Urinary bladder (tissue), 4 donors: ENCODE data around the gene P2RY6. TPM values are rescaled to one million over a fixed set of nuclear protein-coding genes. Genes with fewer than 3 reads are reported as not detected.
A peak's percentile ranks its signal among the peaks of the same experiment; 100 is the strongest.

Experiments
- DNase-seq: peaks from one replicate; pipeline ENCODE4 v3.0.0-alpha.2; 2015; ENCODE audit errors: extremely low spot score
- H3K27ac ChIP-seq: one replicate; pipeline ENCODE4 v1.5.1; 2013; ENCODE audit warnings: low read depth, mild to moderate bottlenecking, moderate library complexity
- H3K36me3 ChIP-seq: one replicate; pipeline ENCODE4 v1.6.1; 2013; ENCODE audit warnings: mild to moderate bottlenecking, moderate library complexity; ENCODE audit not compliant: insufficient read depth
- H3K4me1 ChIP-seq: one replicate; pipeline ENCODE4 v1.6.1; 2013; ENCODE audit warnings: mild to moderate bottlenecking, moderate library complexity; ENCODE audit not compliant: insufficient read depth
- H3K4me3 ChIP-seq: one replicate; pipeline ENCODE4 v1.5.1; 2013; ENCODE audit warnings: low read depth, low read length
- WGBS: extraction: QIAGEN DNeasy Blood & Tissue Kit; methylation state at CpG from one replicate; pipeline ENCODE4 v1.1.7; 2013; 5-methylcytosine and 5-hydroxymethylcytosine counted together
- polyA plus RNA-seq: library from polyadenylated mRNA; stranded (reverse); fragments of 200-250 nt; gene quantifications from one replicate; pipeline ENCODE4 v1.2.3, GENCODE V29; 2013
- total RNA-seq: library from RNA; depleted of rRNA; stranded (reverse); fragments of >200 nt; gene quantifications from one replicate; pipeline ENCODE4 v1.2.3, GENCODE V29; 2014
- donor health status: healthy with polysubstance abuse.
- donor health status: healthy.

Gene P2RY6
- total and polyA plus RNA-seq, 2 donors = 0.90 to 2.6 TPM

GRCh38 chr11:73335204-73335923 is 63.2 kb downstream of the P2RY6 start:
- DNase-seq = peak; percentile 88
- H3K36me3 ChIP-seq = no peaks in the 10 kb centered on the region
- no peaks in the 10 kb centered on the region for H3K4me1 ChIP-seq
- no peak overlapping the region for H3K27ac ChIP-seq
- 8% methylated on average over 4 of the region's 4 CpGs for WGBS
- H3K4me3 ChIP-seq = no peak overlapping the region

- Histone ChIP-seq H3K27ac (no peak overlapping the region), H3K4me1 (no peaks in the 10 kb centered on the region)
- 87% methylated on average over 2 of the region's 2 CpGs for WGBS
Measured at GRCh38 chr11:73337846-73338245, 65.7 kb downstream of the P2RY6 start.

GRCh38 chr11:73338279-73338678 is 66.1 kb downstream of the P2RY6 start:
- no peak overlapping the region for H3K4me3 ChIP-seq
- H3K36me3 ChIP-seq = no peaks in the 10 kb centered on the region
- H3K4me1 ChIP-seq = no peaks in the 10 kb centered on the region
- no peak for DNase-seq
- H3K27ac ChIP-seq = no peak overlapping the region
- WGBS = 68% methylated on average over 4 of the region's 4 CpGs

More at GRCh38 chr11:73337846-73338245, 65.7 kb downstream of the P2RY6 start:
- Histone ChIP-seq H3K36me3 (no peaks in the 10 kb centered on the region), H3K4me3 (no peak overlapping the region)
- DNase-seq = no peak

GRCh38 chr11:73340164-73340563 is 68.0 kb downstream of the P2RY6 start:
- no peak for DNase-seq
- Histone ChIP-seq H3K4me1 (no peaks in the 10 kb centered on the region), H3K36me3 (no peaks in the 10 kb centered on the region), H3K4me3 (no peak overlapping the region), H3K27ac (no peak overlapping the region)
- WGBS = 61% methylated on average over 3 of the region's 3 CpGs

GRCh38 chr11:73342633-73343032 is 70.5 kb downstream of the P2RY6 start:
- Histone ChIP-seq H3K27ac (no peak overlapping the region), H3K4me3 (peak overlapping the region; percentile 29), H3K36me3 (no peaks in the 10 kb centered on the region), H3K4me1 (no peaks in the 10 kb centered on the region)
- 12% methylated on average over 54 of the region's 54 CpGs for WGBS
- DNase-seq = no peak

DNA sequence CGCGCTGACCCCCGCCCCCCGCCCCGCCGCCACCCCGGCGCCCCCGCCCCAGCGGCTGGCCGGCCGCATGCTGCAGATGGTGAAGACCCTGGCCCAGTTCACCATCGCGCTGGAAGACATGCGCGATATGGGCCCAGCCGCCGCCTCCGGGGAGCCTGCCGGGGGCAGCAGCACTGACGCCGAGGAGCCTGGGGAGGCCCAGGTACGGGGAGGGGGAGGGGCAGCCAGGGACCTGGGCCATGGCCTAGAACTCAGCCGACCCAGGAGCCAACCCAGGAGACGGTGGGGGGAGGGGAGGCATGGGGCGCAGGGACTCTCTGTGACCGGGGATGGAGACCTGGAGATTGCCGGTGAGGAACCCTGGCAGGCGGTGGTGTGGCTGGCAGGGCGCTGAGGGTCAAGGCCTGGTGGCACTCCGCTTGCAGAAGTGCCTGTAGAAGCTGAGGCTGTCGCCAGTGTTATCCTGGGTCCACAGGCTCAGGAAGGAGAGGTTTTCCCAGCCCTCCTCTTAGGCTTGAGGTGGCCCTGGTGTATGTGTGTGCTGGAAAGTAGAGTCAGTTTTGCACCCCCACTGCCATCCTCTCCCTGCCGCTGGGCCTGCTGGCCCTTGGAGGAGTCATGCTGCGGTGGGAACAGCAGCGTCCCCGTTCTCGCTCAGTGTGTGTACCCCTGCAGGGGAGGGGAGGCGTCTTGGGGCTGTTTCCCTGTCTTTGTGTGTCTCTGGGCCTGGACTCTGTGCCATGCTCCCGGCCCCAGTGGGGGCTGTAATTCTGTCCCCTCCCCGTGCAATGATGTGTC is 71.1 kb downstream of the P2RY6 start:
- 40% methylated on average over 40 of the region's 40 CpGs for WGBS
- H3K4me1 ChIP-seq = no peaks in the 10 kb centered on the region
- no peak overlapping the region for H3K27ac ChIP-seq
- no peak for DNase-seq
- H3K4me3 ChIP-seq = peak overlapping the region; percentile 29
- H3K36me3 ChIP-seq = no peaks in the 10 kb centered on the region

DNA sequence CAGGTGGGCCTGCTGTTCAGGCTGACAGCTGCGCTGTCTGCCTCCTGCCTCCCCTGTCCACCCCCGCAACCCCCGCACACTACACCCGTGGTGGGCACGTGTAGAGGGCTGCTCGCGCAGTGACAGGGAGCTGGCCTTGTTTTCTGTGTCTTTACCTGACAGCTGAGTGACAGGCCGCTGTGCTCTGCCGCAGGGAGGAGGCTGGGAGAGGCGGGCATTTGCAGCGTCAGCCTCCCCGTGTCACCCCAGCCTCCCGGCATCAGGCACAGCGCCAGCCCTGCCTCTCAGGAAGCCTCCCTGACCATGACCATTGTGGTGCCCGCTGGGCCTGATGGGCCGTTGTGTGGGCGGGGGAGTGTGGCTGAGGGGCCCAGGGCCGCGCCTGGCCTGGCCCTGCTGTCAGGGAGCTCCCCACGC is 72.1 kb downstream of the P2RY6 start:
- Histone ChIP-seq H3K36me3 (no peaks in the 10 kb centered on the region), H3K4me1 (no peaks in the 10 kb centered on the region), H3K27ac (no peak overlapping the region), H3K4me3 (no peak overlapping the region)
- DNase-seq = no peak
- 64% methylated on average over 20 of the region's 20 CpGs for WGBS

DNA sequence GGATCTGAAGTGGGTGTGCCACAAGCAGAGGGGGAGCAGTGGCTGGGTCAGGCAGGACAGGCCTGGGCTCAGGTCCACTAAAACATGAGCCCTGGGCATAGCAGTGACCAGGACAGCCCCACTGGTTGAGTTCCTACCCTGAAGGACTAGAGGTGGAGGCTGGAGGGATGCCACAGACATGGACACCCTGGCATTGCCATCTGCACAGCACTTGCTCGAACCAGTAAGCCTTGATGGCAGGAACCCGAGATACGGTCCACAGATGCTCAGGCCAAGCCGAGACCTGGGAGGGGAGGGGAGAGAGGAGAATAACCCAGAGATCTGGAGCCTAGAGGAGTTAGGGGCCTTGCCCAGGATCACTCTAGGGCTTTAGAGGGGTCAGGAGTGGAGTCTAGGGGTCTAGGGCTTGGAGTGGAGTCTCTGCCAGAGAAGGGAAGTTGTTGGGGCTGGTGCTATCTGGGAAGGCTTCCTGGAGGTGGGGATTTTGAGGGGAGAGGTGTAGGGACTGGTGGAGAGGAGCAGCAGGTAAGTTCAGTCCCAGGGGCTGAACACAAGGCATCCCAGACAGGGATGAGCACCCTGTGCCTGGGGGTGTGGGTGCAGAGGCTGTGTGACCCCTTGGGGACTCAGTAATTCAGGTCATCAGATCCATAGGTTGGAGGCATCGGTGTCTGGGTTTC is 73.5 kb downstream of the P2RY6 start:
- no peak overlapping the region for H3K4me3 ChIP-seq
- no peaks in the 10 kb centered on the region for H3K4me1 ChIP-seq
- 89% methylated on average over 5 of the region's 5 CpGs for WGBS
- no peaks in the 10 kb centered on the region for H3K36me3 ChIP-seq
- no peak overlapping the region for H3K27ac ChIP-seq
- no peak for DNase-seq

GRCh38 chr11:73346186-73346935 is 74.2 kb downstream of the P2RY6 start:
- WGBS = 80% methylated on average over 10 of the region's 10 CpGs
- DNase-seq = no peak
- H3K27ac ChIP-seq = no peak overlapping the region
- H3K4me3 ChIP-seq = no peak overlapping the region
- no peaks in the 10 kb centered on the region for H3K4me1 ChIP-seq
- no peaks in the 10 kb centered on the region for H3K36me3 ChIP-seq

- DNase-seq = no peak
- no peak overlapping the region for H3K27ac ChIP-seq
- no peaks in the 10 kb centered on the region for H3K4me1 ChIP-seq
- 82% methylated on average over 12 of the region's 12 CpGs for WGBS
- H3K36me3 ChIP-seq = no peaks in the 10 kb centered on the region
- no peak overlapping the region for H3K4me3 ChIP-seq
Measured at GRCh38 chr11:73347067-73347466, 74.9 kb downstream of the P2RY6 start.

Other genes starting within 250 kb of the P2RY6 start
- gene FCHSD2, start 130.0 kb upstream of the P2RY6 start, total RNA-seq = 40.5 TPM
- 21.4 TPM for gene FCHSD2, start 130.0 kb upstream of the P2RY6 start, polyA plus RNA-seq
- 2.3 TPM for gene P2RY2, start 54.1 kb upstream of the P2RY6 start, total RNA-seq
- gene P2RY2, start 54.1 kb upstream of the P2RY6 start, polyA plus RNA-seq = 1.8 TPM
- 30.7 TPM for gene ARHGEF17, start 35.9 kb downstream of the P2RY6 start, total RNA-seq
- 69.8 TPM for gene ARHGEF17, start 35.9 kb downstream of the P2RY6 start, polyA plus RNA-seq
- 2.6 TPM for gene RELT, start 104.1 kb downstream of the P2RY6 start, total RNA-seq
- 2.7 TPM for gene RELT, start 104.1 kb downstream of the P2RY6 start, polyA plus RNA-seq